GM12878 (cell line): Measurements from ENCODE around the gene SIK1.
"Not testable (repeated sequence)": the region's sequence is repeated elsewhere in the genome, so short reads cannot be mapped to it uniquely, and the experiment has no call there.

ENCODE experiments used
- JUND ChIP-seq: IDR thresholded peaks from 2 replicates; pipeline ENCODE4 v1.6.1; 2012; ENCODE audit warnings: low read depth, mild to moderate bottlenecking, low read length, improper control_type of control experiment, moderate library complexity
- POLR2A ChIP-seq: IDR thresholded peaks from 2 replicates; pipeline ENCODE4 v1.6.1; 2011; ENCODE audit warnings: low read depth, mild to moderate bottlenecking, low read length
- ZNF24 ChIP-seq: fragments of 450-650 bp; IDR thresholded peaks from 2 replicates; pipeline ENCODE4 v1.6.1; 2017; ENCODE audit warnings: antibody characterized with exemption, mild to moderate bottlenecking

DNA sequence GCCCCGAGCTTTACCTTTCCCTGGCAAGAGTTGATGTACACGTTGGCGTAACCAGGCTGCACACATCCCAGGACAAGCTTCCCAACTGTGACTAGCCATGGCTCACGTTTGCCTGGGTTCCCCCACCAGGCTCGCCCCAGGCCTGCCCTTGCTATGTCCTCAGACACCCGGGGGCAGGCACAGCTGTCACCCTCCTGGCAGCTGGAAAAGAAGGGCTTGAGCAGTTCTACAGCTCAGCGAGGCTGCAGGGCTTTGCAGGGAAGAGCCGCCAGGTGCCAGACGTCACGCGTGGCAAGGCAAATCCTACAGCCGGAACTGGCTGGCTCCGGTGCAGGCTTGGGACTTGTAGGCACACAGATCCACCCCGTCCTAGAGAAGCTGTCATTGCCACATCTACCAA lies 22.5 kb downstream of the SIK1 start:
- not testable (repeated sequence) for TF ChIP-seq JUND, ZNF24, POLR2A
